Natural killer cell (primary cell): ENCODE data around the gene SCAMP4. TPM values are rescaled to one million over a fixed set of nuclear protein-coding genes. Genes with fewer than 3 reads are reported as not detected.

Source experiments
- ATAC-seq, 3 donors: fragments of 150-1000 bp in 2 of 3; fragments of 200-7000 bp in 1 of 3; cut with Tn5 transposase; 1 replicate in 1 of 3; 2 replicates in 2 of 3; pipeline ENCODE4 v1.10.0; 2021; ENCODE audit warnings: mild to moderate bottlenecking in 2 of 3, moderate library complexity in 2 of 3
- DNase-seq, 2 donors: peaks; one replicate each; pipeline versions ENCODE4 v3.0.0 to v3.0.0-alpha.2; 2013 to 2021; ENCODE audit warnings: mixed read lengths in 1 of 2
- H3K27ac ChIP-seq: one replicate; pipeline ENCODE4 v1.5.1; 2013; ENCODE audit warnings: mild to moderate bottlenecking, low read length
- H3K27me3 ChIP-seq: one replicate; pipeline ENCODE4 v1.6.1; 2013; ENCODE audit warnings: low read length; ENCODE audit not compliant: control insufficient read depth, insufficient read depth
- H3K36me3 ChIP-seq: one replicate; pipeline ENCODE4 v1.6.1; 2013; ENCODE audit warnings: low read length; ENCODE audit not compliant: control insufficient read depth, insufficient read depth
- H3K4me1 ChIP-seq: one replicate; pipeline ENCODE4 v1.6.1; 2013; ENCODE audit warnings: low read length; ENCODE audit not compliant: control insufficient read depth, insufficient read depth
- H3K4me3 ChIP-seq: one replicate; pipeline ENCODE4 v1.5.1; 2013; ENCODE audit warnings: low read length
- H3K9me3 ChIP-seq: one replicate; pipeline ENCODE4 v1.6.1; 2013; ENCODE audit warnings: low read length; ENCODE audit not compliant: control insufficient read depth, insufficient read depth
- H3K27ac Mint-ChIP-seq, 2 donors: one replicate each; pipeline ENCODE4 v1.8.0; 2022; ENCODE audit warnings: mild to moderate bottlenecking in 2 of 2, mixed read lengths in 2 of 2, moderate library complexity in 1 of 2
- H3K27me3 Mint-ChIP-seq, 2 donors: one replicate each; pipeline ENCODE4 v1.8.0; 2022; ENCODE audit warnings: low read depth in 2 of 2, mixed read lengths in 2 of 2
- H3K36me3 Mint-ChIP-seq: one replicate; pipeline ENCODE4 v1.8.0; 2022; ENCODE audit warnings: mixed read lengths
- H3K4me1 Mint-ChIP-seq, 2 donors: one replicate each; pipeline ENCODE4 v1.8.0; 2022; ENCODE audit warnings: mixed read lengths in 2 of 2
- H3K4me3 Mint-ChIP-seq: one replicate; pipeline ENCODE4 v1.8.0; 2022; ENCODE audit warnings: mild to moderate bottlenecking, moderate library complexity, mixed read lengths
- H3K9me3 Mint-ChIP-seq, 2 donors: one replicate each; pipeline ENCODE4 v1.8.0; 2022; ENCODE audit warnings: mixed read lengths in 2 of 2
- WGBS: methylation state at CpG from one replicate; pipeline ENCODE4 v1.1.7; 2013; ENCODE audit warnings: missing lambda C conversion rate; ENCODE audit not compliant: insufficient coverage; 5-methylcytosine and 5-hydroxymethylcytosine counted together
- intact Hi-C: fragments of 100-400 bp; cut with micrococcal nuclease; formaldehyde crosslinking; loops from one replicate; pipeline ENCODE4 v1.14.2; 2022
- total RNA-seq, 4 donors: library from RNA; stranded (reverse); fragments of 120-200 nt in 1 of 4; gene quantifications; one replicate each; pipeline versions ENCODE4 v1.2.3 to v1.2.4, GENCODE V29; 2013 to 2022
- TF ChIP-seq, protein P1 (sequence below): fragments of 200-600 bp; IDR thresholded peaks from one replicate; pipeline ENCODE4 v1.8.0; 2022; ENCODE audit warnings: antibody characterized with exemption

The SCAMP4 gene
- total RNA-seq, 3 donors from 2014 or later (not counting 1 experiment from before 2014, with no cell fraction given): 43.1 to 53.7 (median 46.9) TPM

DNA sequence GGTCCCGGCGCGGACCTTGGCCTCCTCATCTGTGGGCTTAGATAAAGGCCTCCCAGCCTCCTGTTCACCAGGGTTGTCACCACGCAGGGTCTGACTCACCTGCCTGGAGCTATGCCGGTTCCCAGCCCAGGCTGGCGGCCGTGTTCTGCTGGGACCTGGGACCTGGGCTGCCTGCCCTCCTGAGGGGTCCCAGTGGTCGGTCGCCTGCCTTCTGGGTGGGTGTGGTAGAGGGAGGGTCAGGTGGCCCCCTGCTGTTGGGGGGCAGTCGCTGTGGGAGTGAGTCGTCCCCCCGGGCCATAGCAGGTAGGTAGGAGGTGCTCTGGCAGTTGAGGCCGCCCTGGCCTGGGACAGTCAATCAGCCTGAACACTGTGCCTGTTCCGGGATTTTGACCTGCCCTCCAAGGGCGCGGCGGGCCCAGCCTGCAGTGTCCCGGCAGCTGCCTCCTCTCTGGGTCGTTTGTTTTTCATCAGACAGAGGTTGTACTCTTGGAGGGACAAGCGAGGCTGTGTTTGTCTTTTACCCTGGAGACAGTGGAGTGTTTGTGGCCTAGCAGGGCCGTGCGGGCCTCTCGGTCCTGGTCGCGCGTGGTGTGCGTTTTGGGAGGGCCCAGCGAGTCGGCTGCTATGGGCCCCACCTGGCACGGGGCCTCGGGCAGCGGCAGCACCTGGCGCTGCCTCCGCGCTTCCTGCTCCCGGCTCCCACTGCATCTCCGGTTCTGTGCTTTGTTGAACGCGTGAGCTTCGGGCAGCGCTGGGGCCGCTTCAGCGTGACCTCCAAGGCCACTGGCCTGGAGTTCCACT, 2.6 kb downstream of the SCAMP4 start:
- Mint-ChIP-seq H3K9me3 (no peaks in the 10 kb centered on the region), H3K27ac (peak overlapping the region in 1 of 2 donors; percentile 8), H3K4me1 (peaks cover 25 to 35% of the 10 kb centered on the region in 2 donors), H3K36me3 (no peaks in the 10 kb centered on the region), H3K4me3 (no peak overlapping the region), H3K27me3 (no peaks in the 10 kb centered on the region)
- no peaks in the 10 kb centered on the region for H3K9me3 ChIP-seq
- no peak overlapping the region for H3K27ac ChIP-seq
- intact Hi-C loops: no loop called here
- DNase-seq (no peak), ATAC-seq (no peak)
- TF ChIP-seq, protein P1, sequence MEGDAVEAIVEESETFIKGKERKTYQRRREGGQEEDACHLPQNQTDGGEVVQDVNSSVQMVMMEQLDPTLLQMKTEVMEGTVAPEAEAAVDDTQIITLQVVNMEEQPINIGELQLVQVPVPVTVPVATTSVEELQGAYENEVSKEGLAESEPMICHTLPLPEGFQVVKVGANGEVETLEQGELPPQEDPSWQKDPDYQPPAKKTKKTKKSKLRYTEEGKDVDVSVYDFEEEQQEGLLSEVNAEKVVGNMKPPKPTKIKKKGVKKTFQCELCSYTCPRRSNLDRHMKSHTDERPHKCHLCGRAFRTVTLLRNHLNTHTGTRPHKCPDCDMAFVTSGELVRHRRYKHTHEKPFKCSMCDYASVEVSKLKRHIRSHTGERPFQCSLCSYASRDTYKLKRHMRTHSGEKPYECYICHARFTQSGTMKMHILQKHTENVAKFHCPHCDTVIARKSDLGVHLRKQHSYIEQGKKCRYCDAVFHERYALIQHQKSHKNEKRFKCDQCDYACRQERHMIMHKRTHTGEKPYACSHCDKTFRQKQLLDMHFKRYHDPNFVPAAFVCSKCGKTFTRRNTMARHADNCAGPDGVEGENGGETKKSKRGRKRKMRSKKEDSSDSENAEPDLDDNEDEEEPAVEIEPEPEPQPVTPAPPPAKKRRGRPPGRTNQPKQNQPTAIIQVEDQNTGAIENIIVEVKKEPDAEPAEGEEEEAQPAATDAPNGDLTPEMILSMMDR: no peak
- 86% methylated on average over 43 of the region's 43 CpGs for WGBS
- H3K36me3 ChIP-seq: no peaks in the 10 kb centered on the region
- H3K27me3 ChIP-seq: no peaks in the 10 kb centered on the region
- no peak overlapping the region for H3K4me3 ChIP-seq
- H3K4me1 ChIP-seq: peaks cover 62% of the 10 kb centered on the region

DNA sequence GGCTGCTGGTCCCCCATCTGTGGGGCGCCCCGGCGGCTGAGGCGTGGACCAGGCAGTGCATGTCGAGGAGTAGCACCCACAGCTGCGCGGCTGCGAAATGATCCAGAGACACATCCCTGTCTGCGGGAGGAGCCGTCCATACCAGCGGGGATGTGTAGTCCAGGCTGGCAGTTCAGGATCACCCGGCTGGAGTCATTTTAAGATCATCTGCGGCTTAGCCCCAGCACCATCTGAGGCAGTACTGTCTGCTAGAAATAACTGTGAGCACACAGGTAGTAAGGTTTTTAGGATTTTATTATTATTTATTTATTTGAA, 3.1 kb downstream of the SCAMP4 start:
- no peak overlapping the region for H3K27ac ChIP-seq
- no peaks in the 10 kb centered on the region for H3K27me3 ChIP-seq
- no peaks in the 10 kb centered on the region for H3K36me3 Mint-ChIP-seq
- H3K4me3 ChIP-seq: no peak overlapping the region
- peaks cover 3% of the 10 kb centered on the region for H3K36me3 ChIP-seq
- H3K9me3 ChIP-seq: no peaks in the 10 kb centered on the region
- DNase-seq: no peak
- peak overlapping the region; percentile 69 to 73 for H3K27ac Mint-ChIP-seq
- intact Hi-C loops: no loop called here
- ATAC-seq: no peak
- WGBS: 98% methylated on average over 13 of the region's 13 CpGs
- H3K9me3 Mint-ChIP-seq: no peaks in the 10 kb centered on the region
- H3K27me3 Mint-ChIP-seq: no peaks in the 10 kb centered on the region
- H3K4me1 ChIP-seq: peaks cover 58% of the 10 kb centered on the region
- TF ChIP-seq, protein P1: no peak
- H3K4me3 Mint-ChIP-seq: no peak overlapping the region
- peaks cover 25 to 35% of the 10 kb centered on the region in 2 donors for H3K4me1 Mint-ChIP-seq

DNA sequence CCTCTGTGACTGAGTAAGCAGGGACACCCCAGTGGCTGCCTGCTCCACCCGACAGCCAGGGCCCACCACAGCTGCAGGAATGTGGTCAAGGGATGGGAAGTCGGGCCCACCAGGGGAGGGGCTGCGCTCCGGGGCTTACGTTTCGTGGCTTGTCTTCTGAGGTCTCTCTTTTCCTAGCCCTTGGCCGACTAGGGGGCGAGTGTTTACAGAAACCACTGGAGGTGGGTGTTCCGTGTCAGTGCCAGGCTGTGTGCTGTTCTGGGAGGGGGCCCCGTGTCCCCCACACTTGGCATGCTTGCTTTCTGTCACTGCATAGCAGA, 4.5 kb downstream of the SCAMP4 start:
- Mint-ChIP-seq H3K27ac (peak overlapping the region; percentile 69 to 73), H3K36me3 (no peaks in the 10 kb centered on the region), H3K9me3 (no peaks in the 10 kb centered on the region), H3K4me3 (peak overlapping the region; percentile 78), H3K4me1 (peaks cover 25 to 31% of the 10 kb centered on the region in 2 donors), H3K27me3 (no peaks in the 10 kb centered on the region)
- ATAC-seq (no peak), DNase-seq (no peak)
- H3K4me3 ChIP-seq: no peak overlapping the region
- peaks cover 5% of the 10 kb centered on the region for H3K36me3 ChIP-seq
- no peaks in the 10 kb centered on the region for H3K9me3 ChIP-seq
- no peaks in the 10 kb centered on the region for H3K27me3 ChIP-seq
- WGBS: 20% methylated on average over 10 of the region's 10 CpGs
- TF ChIP-seq, protein P1: no peak
- H3K4me1 ChIP-seq: peaks cover 48% of the 10 kb centered on the region
- H3K27ac ChIP-seq: peak overlapping the region; percentile 26
- intact Hi-C loops: no loop called here

DNA sequence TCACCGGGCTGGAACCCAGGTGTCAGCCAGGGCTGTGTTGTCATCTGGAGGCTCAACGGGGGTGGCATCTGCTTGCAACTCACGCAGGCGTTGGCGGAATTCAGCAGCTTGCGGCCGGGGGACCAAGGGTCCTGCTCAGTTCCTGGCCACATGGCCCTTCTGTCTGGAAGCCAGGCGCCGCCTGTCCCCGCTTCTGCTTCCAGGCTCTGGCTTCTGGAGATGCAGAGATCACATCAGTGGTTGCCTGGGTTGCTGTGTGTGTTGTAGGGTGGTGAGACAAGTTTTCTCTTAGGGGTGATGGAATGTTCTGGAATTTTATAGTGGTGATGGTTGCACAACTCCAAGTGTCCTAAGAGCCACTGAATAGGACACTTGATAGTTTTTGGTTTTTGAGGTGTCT, 5.0 kb downstream of the SCAMP4 start:
- H3K4me1 Mint-ChIP-seq: peaks cover 25 to 32% of the 10 kb centered on the region in 2 donors
- no peaks in the 10 kb centered on the region for H3K27me3 Mint-ChIP-seq
- 90% methylated on average over 10 of the region's 10 CpGs for WGBS
- TF ChIP-seq, protein P1: no peak
- intact Hi-C loops: no loop called here
- no peaks in the 10 kb centered on the region for H3K9me3 Mint-ChIP-seq
- no peak overlapping the region for H3K4me3 ChIP-seq
- peak overlapping the region; percentile 78 for H3K4me3 Mint-ChIP-seq
- H3K27ac ChIP-seq: no peak overlapping the region
- DNase-seq (no peak), ATAC-seq (no peak)
- H3K9me3 ChIP-seq: no peaks in the 10 kb centered on the region
- H3K4me1 ChIP-seq: peaks cover 45% of the 10 kb centered on the region
- peaks cover 5% of the 10 kb centered on the region for H3K36me3 ChIP-seq
- H3K36me3 Mint-ChIP-seq: no peaks in the 10 kb centered on the region
- peak overlapping the region; percentile 69 to 73 for H3K27ac Mint-ChIP-seq
- H3K27me3 ChIP-seq: no peaks in the 10 kb centered on the region
